Fibroblast of lung (primary cell): ENCODE results near the gene TPCN2.

ENCODE experiments used
- CTCF ChIP-seq, 2 donors: IDR thresholded peaks in 1 of 2; conservative IDR thresholded peaks in 1 of 2; 1 replicate in 1 of 2; 2 replicates in 1 of 2; pipeline ENCODE4 v1.5.1; 2011 to 2012; ENCODE audit warnings: low read length in 2 of 2, control low read depth in 1 of 2, inconsistent platforms in 1 of 2, low read depth in 1 of 2, mild to moderate bottlenecking in 1 of 2
- EZH2 ChIP-seq: IDR thresholded peaks from 2 replicates; pipeline ENCODE4 v1.5.1; 2012; ENCODE audit warnings: low read length, control low read depth, mild to moderate bottlenecking; ENCODE audit errors: missing control alignments

DNA sequence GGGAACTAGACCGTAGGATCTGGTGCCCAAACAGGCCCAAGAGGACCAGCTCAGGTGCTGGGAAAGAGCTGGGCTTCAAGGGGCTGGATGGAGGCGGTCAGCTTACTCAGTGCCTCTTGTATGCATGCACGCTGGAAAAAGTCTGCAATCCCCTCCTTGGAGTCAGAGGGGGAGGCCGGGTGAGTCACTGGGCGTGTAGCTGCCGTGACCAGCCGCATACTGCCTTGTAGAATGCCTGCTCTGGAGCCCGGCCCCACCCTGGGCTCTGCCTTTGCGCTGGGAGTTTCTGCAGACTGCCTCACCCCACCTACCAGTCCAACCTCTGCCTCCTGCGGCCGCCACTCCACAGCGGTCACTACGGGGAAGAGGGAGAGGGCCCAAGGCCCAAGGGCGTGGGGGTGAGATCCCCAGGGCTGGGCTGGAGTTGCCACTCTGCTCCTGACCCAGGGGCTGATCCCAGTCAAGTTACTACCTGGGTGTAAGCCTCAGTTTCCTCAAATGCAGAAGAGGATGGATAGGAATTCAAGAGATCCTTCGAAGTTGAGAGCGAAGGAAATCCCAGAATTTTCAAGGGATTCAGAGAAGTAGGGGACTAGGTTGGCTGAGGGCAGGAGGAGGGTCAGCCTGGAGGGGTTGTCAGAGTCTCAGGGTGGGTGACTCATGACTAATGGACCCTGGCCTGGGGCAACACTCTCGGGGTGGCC, 39.8 kb upstream of the TPCN2 start:
- no peak for TF ChIP-seq CTCF (conservative IDR thresholded peaks at IDR 0.05 in 1 of 2, IDR thresholded peaks at IDR 0.05 in 1 of 2; ENCODE audit: low read depth in 1 of 2, low read length in 2 of 2)
- no peak for TF ChIP-seq EZH2
